ENCODE results near the gene CDC42. TPM values are rescaled to one million over a fixed set of nuclear protein-coding genes. Genes with fewer than 3 reads are reported as not detected.
A peak's percentile ranks its signal among the peaks of the same experiment; 100 is the strongest.

Gene CDC42
- total RNA-seq, 2 donors from 2014 or later: 156 to 187 TPM

DNA sequence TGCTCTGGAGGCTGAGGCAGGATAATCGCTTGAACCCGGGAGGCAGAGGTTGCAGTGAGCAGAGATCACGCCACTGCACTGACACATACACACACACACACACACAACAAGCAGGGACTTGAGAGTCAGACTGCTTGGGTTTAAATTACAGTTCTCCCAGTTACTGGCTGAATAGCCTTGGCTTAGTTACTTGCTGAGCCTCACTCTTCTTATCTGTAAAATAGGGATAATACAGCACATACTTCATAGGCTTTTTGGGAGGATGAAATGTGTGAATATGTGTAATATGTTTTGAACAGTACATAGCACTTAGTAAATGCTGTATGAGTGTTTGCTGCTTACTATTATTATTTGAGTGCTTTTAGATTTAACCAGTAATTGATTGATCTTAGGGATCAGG, 23.8 kb downstream of the CDC42 start:
- TF ChIP-seq, protein P1, sequence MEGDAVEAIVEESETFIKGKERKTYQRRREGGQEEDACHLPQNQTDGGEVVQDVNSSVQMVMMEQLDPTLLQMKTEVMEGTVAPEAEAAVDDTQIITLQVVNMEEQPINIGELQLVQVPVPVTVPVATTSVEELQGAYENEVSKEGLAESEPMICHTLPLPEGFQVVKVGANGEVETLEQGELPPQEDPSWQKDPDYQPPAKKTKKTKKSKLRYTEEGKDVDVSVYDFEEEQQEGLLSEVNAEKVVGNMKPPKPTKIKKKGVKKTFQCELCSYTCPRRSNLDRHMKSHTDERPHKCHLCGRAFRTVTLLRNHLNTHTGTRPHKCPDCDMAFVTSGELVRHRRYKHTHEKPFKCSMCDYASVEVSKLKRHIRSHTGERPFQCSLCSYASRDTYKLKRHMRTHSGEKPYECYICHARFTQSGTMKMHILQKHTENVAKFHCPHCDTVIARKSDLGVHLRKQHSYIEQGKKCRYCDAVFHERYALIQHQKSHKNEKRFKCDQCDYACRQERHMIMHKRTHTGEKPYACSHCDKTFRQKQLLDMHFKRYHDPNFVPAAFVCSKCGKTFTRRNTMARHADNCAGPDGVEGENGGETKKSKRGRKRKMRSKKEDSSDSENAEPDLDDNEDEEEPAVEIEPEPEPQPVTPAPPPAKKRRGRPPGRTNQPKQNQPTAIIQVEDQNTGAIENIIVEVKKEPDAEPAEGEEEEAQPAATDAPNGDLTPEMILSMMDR (IDR thresholded peaks at IDR 0.05): no peak
- Histone ChIP-seq H3K4me3 (no peak overlapping the region), H3K27ac (no peak overlapping the region), H3K36me3 (peaks cover 10% of the 10 kb centered on the region), H3K4me1 (ENCODE audit: control insufficient read depth in 1 of 2, low read depth in 2 of 2) (peaks cover 41 to 94% of the 10 kb centered on the region in 2 donors), H3K27me3 (replicated peaks; ENCODE audit: insufficient read depth) (no peaks in the 10 kb centered on the region), H3K9me3 (no peaks in the 10 kb centered on the region)
- DNase-seq (ENCODE audit: low spot score) (no peak), ATAC-seq (ENCODE audit: insufficient number of reproducible peaks, low FRiP score, low read depth) (no peak)

DNA sequence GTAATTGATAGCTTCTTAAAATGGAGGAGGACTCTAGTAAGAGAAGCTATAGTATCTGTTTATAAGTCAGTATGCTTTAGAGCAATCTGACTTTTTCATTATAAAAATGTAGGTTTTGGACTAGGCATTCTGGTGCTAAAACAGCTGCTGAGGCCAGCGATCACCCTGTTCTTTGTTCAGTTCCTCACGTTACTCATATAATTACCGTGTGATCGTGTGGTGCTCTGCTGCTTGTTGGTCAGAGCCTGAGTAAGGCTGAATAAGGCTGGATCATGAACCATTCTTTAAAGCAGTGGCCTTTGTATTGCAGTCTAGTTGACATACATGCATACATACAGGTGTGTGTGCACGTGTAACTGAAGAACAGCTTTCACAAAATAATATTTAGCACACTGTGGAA, 25.2 kb downstream of the CDC42 start:
- H3K36me3 ChIP-seq: peaks cover 13% of the 10 kb centered on the region
- ATAC-seq (ENCODE audit: insufficient number of reproducible peaks, low FRiP score, low read depth): no peak
- peaks cover 34 to 92% of the 10 kb centered on the region in 2 donors for H3K4me1 ChIP-seq (ENCODE audit: control insufficient read depth in 1 of 2, low read depth in 2 of 2)
- no peaks in the 10 kb centered on the region for H3K9me3 ChIP-seq
- H3K4me3 ChIP-seq: no peak overlapping the region
- TF ChIP-seq, protein P1 (IDR thresholded peaks at IDR 0.05): no peak
- no peak overlapping the region for H3K27ac ChIP-seq
- DNase-seq (ENCODE audit: low spot score): no peak
- no peaks in the 10 kb centered on the region for H3K27me3 ChIP-seq (replicated peaks; ENCODE audit: insufficient read depth)

DNA sequence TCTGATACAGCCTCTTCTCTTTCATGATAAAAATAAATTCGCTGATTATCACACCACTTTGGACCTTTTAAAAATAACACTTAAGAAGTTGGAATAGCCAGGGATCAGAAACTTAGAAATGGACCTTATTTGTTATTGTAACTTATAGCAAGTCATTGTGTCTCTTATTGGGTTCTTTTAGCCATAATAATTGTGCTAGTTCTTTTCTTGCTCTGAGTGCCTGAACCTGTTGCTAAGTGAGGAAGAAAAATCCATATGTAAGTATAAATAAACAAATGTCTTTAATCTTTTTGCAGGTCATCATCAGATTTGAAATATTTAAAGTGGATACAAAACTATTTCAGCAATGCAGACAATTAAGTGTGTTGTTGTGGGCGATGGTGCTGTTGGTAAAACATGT, 25.6 kb downstream of the CDC42 start:
- H3K4me1 ChIP-seq (ENCODE audit: control insufficient read depth in 1 of 2, low read depth in 2 of 2): peaks cover 30 to 87% of the 10 kb centered on the region in 2 donors
- H3K27me3 ChIP-seq (replicated peaks; ENCODE audit: insufficient read depth): no peaks in the 10 kb centered on the region
- TF ChIP-seq, protein P1 (IDR thresholded peaks at IDR 0.05): no peak
- H3K36me3 ChIP-seq: peaks cover 13% of the 10 kb centered on the region
- no peak overlapping the region for H3K27ac ChIP-seq
- no peaks in the 10 kb centered on the region for H3K9me3 ChIP-seq
- H3K4me3 ChIP-seq: no peak overlapping the region
- DNase-seq (ENCODE audit: low spot score) (no peak), ATAC-seq (ENCODE audit: insufficient number of reproducible peaks, low FRiP score, low read depth) (no peak)

DNA sequence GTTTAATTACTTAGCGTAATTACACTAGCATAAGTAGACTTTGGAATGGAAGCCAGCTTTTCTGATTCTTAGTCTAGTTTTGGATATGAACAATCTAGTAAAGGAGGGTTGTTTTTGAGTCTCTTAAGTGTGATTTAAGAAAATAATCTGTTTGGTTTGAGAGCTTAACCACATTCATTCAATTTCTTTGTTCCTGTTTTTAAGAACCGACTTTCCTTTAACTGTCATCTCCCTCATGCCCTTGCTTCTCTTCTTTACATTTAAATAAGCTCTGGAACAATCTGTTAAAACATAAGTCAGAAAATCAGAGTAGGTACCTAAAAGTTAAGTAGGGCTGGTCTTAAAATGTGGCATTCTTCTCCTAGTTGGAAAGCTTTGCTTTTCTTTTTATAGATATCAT, 27.7 kb downstream of the CDC42 start:
- Histone ChIP-seq H3K36me3 (peaks cover 13% of the 10 kb centered on the region), H3K27ac (no peak overlapping the region), H3K4me3 (no peak overlapping the region), H3K9me3 (no peaks in the 10 kb centered on the region), H3K4me1 (ENCODE audit: control insufficient read depth in 1 of 2, low read depth in 2 of 2) (peaks cover 18 to 67% of the 10 kb centered on the region in 2 donors), H3K27me3 (replicated peaks; ENCODE audit: insufficient read depth) (no peaks in the 10 kb centered on the region)
- TF ChIP-seq, protein P1 (IDR thresholded peaks at IDR 0.05): no peak
- ATAC-seq (ENCODE audit: insufficient number of reproducible peaks, low FRiP score, low read depth) (no peak), DNase-seq (ENCODE audit: low spot score) (no peak)

DNA sequence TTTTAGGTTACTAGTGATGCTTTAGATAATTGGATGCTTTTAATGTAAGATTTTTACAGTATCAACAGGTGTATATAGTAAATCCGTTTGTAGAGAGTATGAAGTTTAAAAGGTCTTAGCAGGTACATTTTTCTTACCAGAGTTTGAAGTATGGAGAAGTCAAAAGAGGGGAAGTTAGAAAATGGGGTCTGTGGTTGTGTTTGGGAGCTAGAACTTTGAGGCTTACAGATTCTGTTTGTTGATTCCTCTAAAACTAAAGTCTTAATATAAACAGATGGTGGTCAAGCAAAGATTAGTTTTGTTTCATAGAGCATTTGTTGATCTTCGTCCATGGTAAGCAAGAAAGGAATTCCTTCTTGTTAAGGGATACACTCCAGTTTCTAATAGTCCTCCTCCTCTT, 35.8 kb downstream of the CDC42 start:
- Histone ChIP-seq H3K27me3 (replicated peaks; ENCODE audit: insufficient read depth) (no peaks in the 10 kb centered on the region), H3K9me3 (no peaks in the 10 kb centered on the region), H3K36me3 (peaks cover 14% of the 10 kb centered on the region), H3K4me3 (no peak overlapping the region), H3K27ac (peak overlapping the region in 1 of 2 donors; percentile 6), H3K4me1 (ENCODE audit: control insufficient read depth in 1 of 2, low read depth in 2 of 2) (peaks cover 32 to 51% of the 10 kb centered on the region in 2 donors)
- no peak for ATAC-seq (ENCODE audit: insufficient number of reproducible peaks, low FRiP score, low read depth)
- TF ChIP-seq, protein P1 (IDR thresholded peaks at IDR 0.05): no peak
- no peak for DNase-seq (ENCODE audit: low spot score)
